HG03064 (cell line): ENCODE results near the gene CNN3.

Experiments used
- ATAC-seq: cut with Tn5 transposase; IDR thresholded peaks from one replicate; pipeline ENCODE4 v1.9.1; 2021; ENCODE audit warnings: low read depth; ENCODE audit not compliant: unreplicated experiment

CNN3 gene

GRCh38 chr1:94926915-94927404 lies at the start of gene CNN3:
CNN3 (minus strand) TSS chr1:94927110; CDS start chr1:94926894, 216 bp downstream.
- ATAC-seq: peak; percentile 71

GRCh38 chr1:94974824-94975223 lies 47.9 kb upstream of the CNN3 start:
- ATAC-seq: no peak

- ATAC-seq: no peak
These were observed 47.3 kb upstream of the CNN3 start for GRCh38 chr1:94974241-94974640.

- no peak for ATAC-seq
These were observed 46.5 kb upstream of the CNN3 start for GRCh38 chr1:94973309-94973922.

GRCh38 chr1:94971491-94971924 lies 44.6 kb upstream of the CNN3 start:
- no peak for ATAC-seq

- ATAC-seq: no peak
These were observed 43.9 kb upstream of the CNN3 start for GRCh38 chr1:94970783-94971182.

GRCh38 chr1:94969137-94969536 lies 42.2 kb upstream of the CNN3 start:
- ATAC-seq: no peak

GRCh38 chr1:94966033-94966432 lies 39.1 kb upstream of the CNN3 start:
- no peak for ATAC-seq

GRCh38 chr1:94963864-94964263 lies 37.0 kb upstream of the CNN3 start:
- ATAC-seq: no peak

- ATAC-seq: peak; percentile 99
These were observed 35.7 kb upstream of the CNN3 start for GRCh38 chr1:94962409-94963265.

- ATAC-seq: no peak
These were observed 35.1 kb upstream of the CNN3 start for GRCh38 chr1:94961988-94962387.

GRCh38 chr1:94961582-94961981 lies 34.7 kb upstream of the CNN3 start:
- ATAC-seq: no peak

GRCh38 chr1:94958081-94958480 lies 31.2 kb upstream of the CNN3 start:
- ATAC-seq: no peak

- ATAC-seq: no peak
These were observed 29.1 kb upstream of the CNN3 start for GRCh38 chr1:94955767-94956632.

- ATAC-seq: no peak
These were observed 27.6 kb upstream of the CNN3 start for GRCh38 chr1:94954263-94955220.

GRCh38 chr1:94953746-94954145 lies 26.8 kb upstream of the CNN3 start:
- ATAC-seq: no peak

GRCh38 chr1:94953107-94953506 lies 26.2 kb upstream of the CNN3 start:
- no peak for ATAC-seq

GRCh38 chr1:94952539-94952938 lies 25.6 kb upstream of the CNN3 start:
- no peak for ATAC-seq

- ATAC-seq: no peak
These were observed 24.7 kb upstream of the CNN3 start for GRCh38 chr1:94951509-94952208.
